Stimulated activated naive CD4-positive, alpha-beta T cell treated with Interleukin-2 at 50 U/mL for 16 hours (primary cell): ENCODE measurements around the gene SLC41A1.

Source experiments
- DNase-seq: peaks from one replicate; lab custom pipeline; 2025; lab: John Stamatoyannopoulos, UW

The SLC41A1 gene

DNA sequence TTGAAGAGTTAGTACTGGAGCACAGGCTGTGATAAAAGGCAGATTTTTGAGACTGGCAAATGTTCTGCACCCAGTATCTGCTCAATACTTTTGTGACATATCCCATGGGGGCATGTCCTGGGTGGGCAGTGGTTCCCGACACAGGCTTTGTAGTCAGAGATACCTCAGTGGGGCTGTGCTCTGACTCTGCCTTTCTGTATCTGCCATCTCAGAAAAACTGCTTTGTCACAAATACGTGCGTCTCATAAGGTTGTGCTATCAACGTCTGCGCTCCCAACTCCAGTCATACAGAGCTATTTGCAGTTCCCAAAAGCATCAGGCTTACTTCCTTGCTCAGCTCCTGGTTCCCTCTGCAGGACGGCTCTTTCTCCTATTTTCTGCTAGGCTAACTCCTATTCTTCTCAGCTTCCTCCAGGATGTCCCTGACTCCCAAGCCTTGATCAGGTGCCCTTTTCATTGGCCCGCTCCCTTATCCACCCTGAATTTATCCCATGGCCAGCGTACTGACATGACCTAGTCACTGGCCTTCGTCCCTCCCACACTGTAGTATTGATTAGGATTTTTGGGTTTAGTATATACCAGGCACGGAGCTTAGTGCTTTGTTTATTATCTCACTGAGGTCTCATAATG is 25.6 kb downstream of the SLC41A1 start:
- DNase-seq: no peak

DNA sequence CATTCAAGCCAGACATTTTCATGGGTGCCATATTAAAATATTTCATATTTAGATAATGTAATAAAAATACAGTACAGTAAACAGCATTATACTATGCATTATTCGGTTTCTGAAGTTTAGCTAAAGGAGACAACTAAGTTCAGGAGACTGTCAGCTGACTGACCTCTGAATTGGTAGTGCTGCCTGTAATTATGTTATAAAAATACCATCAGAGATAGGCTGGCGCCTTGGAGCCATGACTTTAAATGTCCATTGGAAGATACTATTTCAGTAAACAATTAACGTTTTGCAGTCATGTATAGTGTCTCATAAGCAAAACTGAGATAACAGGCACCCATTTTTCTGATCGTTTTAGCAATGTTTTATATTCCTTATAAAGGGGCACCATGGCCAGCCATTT is 26.4 kb downstream of the SLC41A1 start:
- no peak for DNase-seq

DNA sequence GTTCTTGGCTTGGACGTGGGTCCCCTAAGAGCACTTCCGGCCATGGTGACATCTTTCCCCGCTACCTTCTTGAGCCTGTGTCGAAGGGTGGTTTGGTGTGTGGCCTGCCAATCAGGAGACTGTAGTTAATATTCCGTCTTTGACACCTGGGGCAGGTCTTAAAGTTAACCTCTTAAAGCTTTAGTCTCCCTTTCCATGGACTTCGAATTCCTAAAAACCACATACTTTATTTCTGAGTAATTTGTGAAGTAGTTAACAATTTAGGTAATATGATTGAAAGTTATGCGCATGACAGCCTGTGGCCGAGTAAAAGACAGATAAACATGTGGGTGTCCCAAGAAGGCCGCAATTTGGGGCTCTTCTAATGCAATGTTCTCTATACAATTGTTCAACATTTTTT is 27.6 kb downstream of the SLC41A1 start:
- DNase-seq: no peak

DNA sequence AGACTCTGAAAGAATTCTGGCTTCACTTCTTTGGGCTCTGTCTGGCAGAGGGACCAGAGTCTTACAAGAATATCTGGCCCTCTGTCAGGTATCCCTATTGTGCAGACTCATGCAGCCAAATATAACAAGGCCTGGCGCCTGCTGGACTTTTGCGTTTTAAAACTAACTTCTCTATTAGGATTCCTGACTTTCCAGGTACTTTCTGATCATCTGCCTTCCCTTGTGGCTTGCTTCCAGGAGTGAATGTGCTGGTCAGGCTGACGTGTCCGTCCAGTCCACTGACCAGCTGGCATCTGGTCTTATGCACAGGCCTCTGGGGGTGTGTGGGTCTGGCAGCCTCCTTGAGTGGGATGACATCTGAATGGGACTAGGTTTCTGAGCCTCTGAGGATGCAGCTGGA is 29.1 kb downstream of the SLC41A1 start:
- no peak for DNase-seq

DNA sequence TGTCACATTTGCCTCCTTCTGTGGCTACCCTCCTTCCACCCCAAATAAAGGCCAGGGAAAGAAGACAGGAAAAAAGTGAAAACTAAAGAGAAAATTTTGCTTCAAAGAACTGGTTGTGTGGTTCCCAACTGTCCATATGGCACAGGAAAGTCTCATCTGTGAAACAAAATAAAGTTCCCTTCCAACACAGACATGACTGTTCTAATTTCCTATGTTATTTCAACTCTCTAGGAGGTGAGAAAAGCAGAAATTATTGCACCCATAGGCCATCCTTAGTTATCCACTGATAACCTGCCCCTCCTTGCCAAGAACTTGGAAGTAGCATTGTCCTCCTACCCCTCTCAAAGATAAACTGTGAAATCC is 29.6 kb downstream of the SLC41A1 start:
- no peak for DNase-seq

- DNase-seq: no peak
These were observed 30.2 kb downstream of the SLC41A1 start for GRCh38 chr1:205782627-205783432.

- no peak for DNase-seq
These were observed 32.7 kb downstream of the SLC41A1 start for GRCh38 chr1:205780335-205780734.

DNA sequence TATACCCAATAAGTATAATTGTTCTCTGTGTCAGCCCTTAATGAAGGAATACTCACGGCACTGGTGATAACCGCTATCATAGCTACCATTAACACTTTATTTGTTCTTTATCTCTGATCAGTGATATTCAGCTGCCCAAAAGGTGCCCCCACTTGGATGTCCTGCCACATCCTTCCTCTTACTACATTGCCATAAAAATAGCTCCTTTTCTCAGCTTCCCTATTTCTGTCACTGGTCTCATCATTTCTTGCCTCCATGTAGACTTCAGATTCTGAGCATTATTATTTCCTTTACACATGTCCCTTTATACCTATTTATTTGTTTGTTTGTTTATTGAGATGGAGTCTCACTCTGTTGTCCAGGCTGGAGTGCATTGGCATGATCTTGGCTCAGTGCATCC is 35.0 kb downstream of the SLC41A1 start:
- no peak for DNase-seq

- no peak for DNase-seq
These were observed 37.3 kb downstream of the SLC41A1 start for GRCh38 chr1:205775717-205776056.

DNA sequence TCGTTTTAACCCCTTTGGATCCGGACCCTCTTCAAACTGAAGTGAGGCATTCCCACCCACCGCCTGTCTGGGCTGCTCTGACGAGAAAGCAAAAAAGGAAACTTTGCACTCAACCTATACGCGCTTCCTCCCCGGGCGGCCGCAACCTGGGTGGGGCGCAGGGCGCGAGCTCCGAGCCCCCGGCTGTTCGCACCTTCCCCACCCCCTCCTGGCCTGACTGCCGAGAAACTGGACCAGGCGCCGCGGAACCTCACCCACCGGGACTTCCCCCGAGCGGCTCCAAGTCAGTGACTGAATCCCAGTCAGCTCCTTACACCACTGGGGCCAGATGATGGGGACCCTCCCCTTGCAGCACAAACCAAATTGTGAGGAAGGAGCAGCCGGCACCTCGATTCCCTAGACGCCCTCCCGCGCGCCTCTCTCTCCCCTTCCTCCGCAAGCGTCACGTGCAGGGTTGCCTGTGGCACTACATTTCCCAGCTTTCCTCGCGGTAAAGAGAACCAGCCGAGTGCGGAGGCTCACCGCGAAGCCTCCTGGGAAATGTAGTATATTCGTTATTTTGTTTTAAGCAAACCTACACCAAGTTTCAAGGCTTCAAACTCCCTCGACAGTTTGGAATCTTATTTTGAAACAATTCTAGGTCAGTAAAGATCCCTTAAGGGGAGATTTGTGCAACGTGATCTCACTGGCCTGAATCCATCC is 37.8 kb downstream of the SLC41A1 start, which contains the start of gene RAB29:
TSS of gene RAB29 (minus strand) at position 468 of the 702 bp plus-strand sequence. CDS start 526 bp downstream, outside the sequence.
- peak; percentile 81 for DNase-seq

- DNase-seq: peak; percentile 14
These were observed 38.6 kb downstream of the SLC41A1 start for GRCh38 chr1:205774198-205775014.

DNA sequence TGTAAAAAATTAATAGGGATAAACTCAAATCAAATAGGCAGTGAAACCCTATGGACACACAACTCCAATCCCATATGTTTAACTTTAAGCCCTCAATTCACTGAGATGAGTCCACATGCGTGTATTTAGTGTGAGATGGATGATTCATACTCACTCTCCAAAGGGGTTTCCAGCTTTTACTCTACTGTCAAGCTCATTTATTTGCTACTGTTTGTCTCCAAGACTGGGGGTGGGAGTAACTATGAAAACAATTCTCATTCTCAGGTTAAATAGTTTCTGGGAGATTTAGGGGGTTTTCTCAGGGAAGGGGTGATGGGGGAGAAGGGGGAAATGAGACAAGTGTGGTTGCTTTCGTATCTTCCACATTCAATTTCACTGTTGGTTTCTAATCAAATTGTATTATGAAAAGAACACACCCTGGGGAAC is 40.4 kb downstream of the SLC41A1 start:
- DNase-seq: peak; percentile 9

DNA sequence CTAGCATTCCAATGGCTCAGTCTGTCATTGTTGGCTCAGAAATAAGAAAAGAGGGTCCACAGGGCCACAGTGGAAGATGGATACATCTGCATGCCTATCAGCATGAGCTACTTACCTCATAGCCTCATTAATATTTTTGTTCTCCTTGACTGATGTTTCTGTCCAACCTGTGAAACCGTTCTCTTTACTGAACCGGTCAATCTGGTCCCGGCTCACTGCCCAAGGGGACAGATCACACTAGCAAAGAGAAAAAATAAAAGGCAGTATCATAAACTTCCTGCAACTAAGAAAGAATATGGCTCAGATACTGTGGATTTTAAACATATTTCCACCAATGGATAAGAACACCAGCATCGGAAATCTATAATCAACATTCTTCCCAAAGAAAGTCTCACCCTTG is 42.4 kb downstream of the SLC41A1 start:
- DNase-seq: no peak

DNA sequence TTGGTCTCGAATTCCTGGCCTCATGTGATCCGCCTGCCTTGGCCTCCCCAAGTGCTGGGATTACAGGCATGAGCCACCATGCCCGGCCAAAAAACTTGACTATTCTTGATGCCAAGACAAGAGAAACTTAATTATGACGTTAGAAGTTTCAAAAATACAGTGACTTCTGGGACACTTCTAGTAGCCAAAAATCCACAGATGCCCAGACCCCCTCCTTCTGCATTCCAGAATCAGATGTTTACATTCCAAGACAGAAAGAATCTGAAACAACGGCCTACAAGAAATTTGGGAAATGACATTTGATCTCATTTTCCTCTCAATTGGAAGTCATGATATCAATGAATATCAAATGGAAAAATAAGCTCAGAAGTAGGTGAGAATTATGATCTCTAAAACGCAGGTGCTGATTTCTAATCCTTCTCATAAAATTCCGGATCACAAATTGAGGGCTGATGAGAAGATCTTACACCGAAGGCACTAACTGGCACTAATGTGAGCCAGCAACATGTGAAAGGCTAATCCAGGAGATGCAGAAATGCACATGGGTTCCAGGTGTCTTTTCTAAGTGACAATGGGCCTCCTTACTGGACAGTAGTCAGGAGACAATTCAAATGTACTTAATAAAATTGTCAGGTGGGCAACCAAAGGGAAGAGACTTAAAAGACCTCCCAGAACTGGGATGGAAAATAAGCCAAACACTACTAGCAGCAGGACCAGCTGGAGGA is 43.2 kb downstream of the SLC41A1 start:
- no peak for DNase-seq

GRCh38 chr1:205767248-205767647 is 45.8 kb downstream of the SLC41A1 start:
- no peak for DNase-seq

DNA sequence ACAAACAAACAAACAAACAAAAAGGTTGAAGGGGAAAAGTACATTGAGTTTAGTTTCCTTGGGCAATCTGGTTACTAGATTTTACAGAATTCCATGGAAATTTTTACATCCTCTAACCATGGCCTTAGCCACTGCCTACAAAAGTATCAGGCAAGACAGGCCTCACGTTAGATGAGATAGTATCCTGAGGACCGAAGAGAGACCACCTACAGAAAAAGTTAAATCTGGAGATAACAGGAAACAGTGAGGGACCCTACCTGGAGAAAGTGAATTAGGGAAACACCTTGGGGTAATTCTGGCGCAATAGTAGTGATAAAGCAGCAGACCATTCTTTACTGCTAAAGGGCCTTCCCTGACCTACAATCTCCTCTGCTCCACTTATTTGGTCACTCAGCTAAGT is 46.4 kb downstream of the SLC41A1 start:
- no peak for DNase-seq

GRCh38 chr1:205766038-205766437 is 47.0 kb downstream of the SLC41A1 start:
- no peak for DNase-seq

DNA sequence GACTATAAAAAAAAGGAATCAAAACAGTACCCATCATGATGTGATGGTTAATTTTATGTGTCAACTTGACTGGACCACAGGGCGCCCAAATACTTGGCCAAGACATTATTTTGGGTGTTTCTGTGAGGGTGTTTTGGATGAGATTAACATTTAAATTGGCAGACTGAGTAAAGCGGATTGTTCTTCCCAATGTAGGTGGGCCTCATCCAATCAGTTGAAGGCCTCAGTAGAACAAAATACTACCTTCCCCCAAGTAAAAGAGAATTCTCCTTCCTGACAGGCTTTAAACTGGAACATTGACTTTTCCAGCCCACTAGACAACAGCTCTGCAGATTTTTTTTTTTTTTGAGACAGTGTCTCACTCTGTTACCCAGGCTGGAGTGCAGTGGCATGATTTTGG is 48.4 kb downstream of the SLC41A1 start:
- no peak for DNase-seq

- DNase-seq: no peak
These were observed 49.0 kb downstream of the SLC41A1 start for GRCh38 chr1:205763980-205764379.

- no peak for DNase-seq
These were observed 52.4 kb downstream of the SLC41A1 start for GRCh38 chr1:205760606-205761005.

DNA sequence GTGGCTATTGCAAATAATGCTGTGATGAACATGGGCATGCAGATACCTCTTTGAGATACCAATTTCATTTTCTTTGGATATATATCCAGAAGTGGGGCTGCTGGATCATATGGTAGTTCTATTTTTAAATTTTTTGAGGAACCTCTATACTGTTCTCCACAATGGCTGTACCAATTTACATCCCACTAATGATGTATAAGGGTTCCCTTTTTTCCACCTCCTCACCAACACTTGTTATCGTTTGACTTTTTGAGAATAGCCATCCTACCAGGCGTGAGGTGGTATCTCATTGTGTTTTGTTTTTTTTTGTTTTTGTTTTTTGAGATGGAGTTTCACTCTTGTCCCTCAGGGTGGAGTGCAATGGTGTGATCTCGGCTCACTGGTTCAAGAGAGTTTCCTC is 56.4 kb downstream of the SLC41A1 start:
- DNase-seq: no peak

DNA sequence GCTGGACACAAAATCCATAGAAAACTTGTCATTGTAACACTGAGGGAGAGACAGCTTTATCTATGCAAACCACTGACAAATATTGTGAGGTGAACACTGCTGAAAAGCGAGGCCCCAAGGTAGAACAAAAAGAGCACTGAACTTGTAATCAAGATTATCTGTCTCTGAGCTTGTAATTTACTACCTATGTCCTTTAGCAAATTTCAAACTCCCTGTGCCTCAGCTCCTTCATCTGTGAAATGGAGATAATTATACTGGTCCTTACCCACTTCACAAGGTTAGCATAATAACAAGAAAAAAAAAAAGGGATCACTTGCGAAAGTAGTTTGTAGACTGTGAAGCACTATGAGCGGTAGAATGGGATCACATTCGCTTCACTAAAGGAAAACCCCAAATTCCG is 58.1 kb downstream of the SLC41A1 start:
- no peak for DNase-seq
